HG03135 (cell line): ENCODE data around the gene RNF2.
"Not testable (repeated sequence)": the region's sequence is repeated elsewhere in the genome, so short reads cannot be mapped to it uniquely, and the experiment has no call there.

ENCODE experiments used
- ATAC-seq: cut with Tn5 transposase; IDR thresholded peaks from one replicate; pipeline ENCODE4 v1.9.1; 2021; ENCODE audit warnings: mild to moderate bottlenecking, moderate library complexity; ENCODE audit not compliant: unreplicated experiment

Gene RNF2

GRCh38 chr1:185049670-185050069 lies 4.3 kb downstream of the RNF2 start:
- no peak for ATAC-seq

GRCh38 chr1:185050823-185051451 lies 5.6 kb downstream of the RNF2 start:
- ATAC-seq = no peak

GRCh38 chr1:185053204-185053603 lies 7.8 kb downstream of the RNF2 start:
- ATAC-seq = no peak

GRCh38 chr1:185054365-185055060 lies 9.2 kb downstream of the RNF2 start:
- ATAC-seq = no peak

GRCh38 chr1:185058110-185058509 lies 12.8 kb downstream of the RNF2 start:
- no peak for ATAC-seq

- no peak for ATAC-seq
These were observed 13.5 kb downstream of the RNF2 start for GRCh38 chr1:185058876-185059275.

- ATAC-seq = no peak
These were observed 14.7 kb downstream of the RNF2 start for GRCh38 chr1:185059950-185060571.

- no peak for ATAC-seq
These were observed 17.5 kb downstream of the RNF2 start for GRCh38 chr1:185062710-185063370.

GRCh38 chr1:185063719-185064118 lies 18.4 kb downstream of the RNF2 start:
- ATAC-seq = no peak

- ATAC-seq = not testable (repeated sequence)
These were observed 19.6 kb downstream of the RNF2 start for GRCh38 chr1:185065006-185065405.

GRCh38 chr1:185066181-185066580 lies 20.8 kb downstream of the RNF2 start:
- ATAC-seq = no peak

- no peak for ATAC-seq
These were observed 23.0 kb downstream of the RNF2 start for GRCh38 chr1:185068341-185068740.

- ATAC-seq = no peak
These were observed 23.9 kb downstream of the RNF2 start for GRCh38 chr1:185069202-185069772.

- ATAC-seq = no peak
These were observed 24.7 kb downstream of the RNF2 start for GRCh38 chr1:185070051-185070450.

- ATAC-seq = no peak
These were observed 28.4 kb downstream of the RNF2 start for GRCh38 chr1:185073725-185074124.

- no peak for ATAC-seq
These were observed 28.9 kb downstream of the RNF2 start for GRCh38 chr1:185074307-185074706.

- ATAC-seq = no peak
These were observed 30.1 kb downstream of the RNF2 start for GRCh38 chr1:185075476-185075875.

GRCh38 chr1:185077374-185077773 lies 32.0 kb downstream of the RNF2 start:
- no peak for ATAC-seq

- ATAC-seq = no peak
These were observed 35.1 kb downstream of the RNF2 start for GRCh38 chr1:185080422-185080821.

- no peak for ATAC-seq
These were observed 38.5 kb downstream of the RNF2 start for GRCh38 chr1:185083818-185084217.

GRCh38 chr1:185087101-185087500 lies 41.7 kb downstream of the RNF2 start:
- no peak for ATAC-seq
